Spinal cord (tissue), 10 donors: ENCODE data around the gene TMEM259. TPM values are rescaled to one million over a fixed set of nuclear protein-coding genes. Genes with fewer than 3 reads are reported as not detected.

Experiments used
- DNase-seq, 6 donors: peaks; one replicate each; pipeline versions ENCODE4 v3.0.0 to v3.0.0-alpha.2; 2013 to 2015; ENCODE audit warnings: low spot score in 6 of 6, low read depth in 4 of 6
- H3K27ac ChIP-seq: one replicate; pipeline ENCODE4 v1.5.1; 2013; ENCODE audit warnings: low read depth, low read length, control low read depth
- H3K27me3 ChIP-seq: one replicate; pipeline ENCODE4 v1.6.1; 2013; ENCODE audit warnings: low read length; ENCODE audit not compliant: control insufficient read depth, insufficient read depth
- H3K36me3 ChIP-seq: one replicate; pipeline ENCODE4 v1.6.1; 2013; ENCODE audit warnings: low read length; ENCODE audit not compliant: control insufficient read depth, insufficient read depth
- H3K4me1 ChIP-seq: one replicate; pipeline ENCODE4 v1.6.1; 2013; ENCODE audit warnings: low read length; ENCODE audit not compliant: control insufficient read depth, insufficient read depth
- H3K4me3 ChIP-seq: one replicate; pipeline ENCODE4 v1.5.1; 2013; ENCODE audit warnings: low read depth, low read length, control low read depth
- H3K9me3 ChIP-seq: one replicate; pipeline ENCODE4 v1.6.1; 2013; ENCODE audit warnings: low read length; ENCODE audit not compliant: control insufficient read depth, insufficient read depth
- WGBS: methylation state at CpG from one replicate; pipeline ENCODE4 v1.1.5; 2013; ENCODE audit warnings: missing lambda C conversion rate; ENCODE audit not compliant: insufficient coverage; 5-methylcytosine and 5-hydroxymethylcytosine counted together
- polyA plus RNA-seq, 2 donors: library from polyadenylated mRNA; unstranded; fragments of 120-200 nt; gene quantifications; one replicate each; pipeline ENCODE4 v1.2.1, GENCODE V29; 2013; ENCODE audit not compliant: insufficient read length in 2 of 2
- small RNA-seq: library from RNA; depleted of rRNA; stranded (forward); fragments of <200 nt; gene quantifications from one replicate; pipeline ENCODE3, GENCODE V24; 2014; ENCODE audit warnings: low replicate concordance
- total RNA-seq, 2 donors: library from RNA; depleted of rRNA in 1 of 2; stranded (reverse); fragments of 120-200 nt in 1 of 2; fragments of >200 nt in 1 of 2; gene quantifications; one replicate each; pipeline versions ENCODE4 v1.2.3 to v1.2.4, GENCODE V29; 2013 to 2014
- donor health status: healthy.

The TMEM259 gene
- total and polyA plus RNA-seq, 4 donors = 32.7 to 191 (median 130) TPM

DNA sequence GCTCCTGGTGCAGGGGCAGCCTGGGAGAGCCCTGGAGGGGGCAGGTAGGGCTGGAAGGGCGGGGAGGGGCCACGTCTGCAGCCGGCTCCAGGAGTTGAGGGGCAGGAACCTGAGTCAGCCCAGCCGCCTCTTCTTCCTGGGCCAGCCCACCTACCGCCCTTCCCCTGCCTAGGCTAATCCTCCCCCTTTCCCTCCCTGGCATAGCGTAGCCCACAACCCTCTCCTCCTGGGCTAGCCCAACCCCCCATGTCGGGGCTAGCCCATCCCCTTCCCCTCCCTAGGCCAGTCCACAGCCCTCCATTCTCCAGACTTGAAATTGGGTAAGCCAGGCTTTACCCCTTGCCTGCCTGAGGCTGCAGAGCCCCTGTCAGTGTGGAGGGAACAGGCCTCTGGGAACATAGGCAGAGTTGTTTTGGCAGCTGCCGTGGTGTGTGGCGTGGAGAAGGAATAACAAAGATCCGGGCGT, 57.4 kb downstream of the TMEM259 start:
- Histone ChIP-seq H3K4me1 (peaks cover 9% of the 10 kb centered on the region), H3K9me3 (no peaks in the 10 kb centered on the region), H3K4me3 (no peak overlapping the region), H3K27me3 (no peaks in the 10 kb centered on the region), H3K27ac (no peak overlapping the region), H3K36me3 (peaks cover 78% of the 10 kb centered on the region)
- DNase-seq = no peak
- 85% methylated on average over 11 of the region's 11 CpGs for WGBS

- peaks cover 73% of the 10 kb centered on the region for H3K36me3 ChIP-seq
- no peak for DNase-seq
- H3K27me3 ChIP-seq = no peaks in the 10 kb centered on the region
- no peak overlapping the region for H3K27ac ChIP-seq
- WGBS = 84% methylated on average over 23 of the region's 31 CpGs
- peaks cover 9% of the 10 kb centered on the region for H3K4me1 ChIP-seq
- no peaks in the 10 kb centered on the region for H3K9me3 ChIP-seq
- H3K4me3 ChIP-seq = no peak overlapping the region
Measured at GRCh38 chr19:962683-963400, 58.1 kb downstream of the TMEM259 start.

GRCh38 chr19:961866-962620, 58.9 kb downstream of the TMEM259 start:
- no peaks in the 10 kb centered on the region for H3K9me3 ChIP-seq
- peaks cover 66% of the 10 kb centered on the region for H3K36me3 ChIP-seq
- no peak overlapping the region for H3K27ac ChIP-seq
- 94% methylated on average over 2 of the region's 14 CpGs for WGBS
- no peak for DNase-seq
- H3K27me3 ChIP-seq = no peaks in the 10 kb centered on the region
- H3K4me3 ChIP-seq = no peak overlapping the region
- H3K4me1 ChIP-seq = peaks cover 13% of the 10 kb centered on the region

GRCh38 chr19:960601-960938, 60.4 kb downstream of the TMEM259 start:
- Histone ChIP-seq H3K4me1 (peaks cover 28% of the 10 kb centered on the region), H3K36me3 (peaks cover 68% of the 10 kb centered on the region), H3K9me3 (no peaks in the 10 kb centered on the region), H3K27ac (no peak overlapping the region), H3K27me3 (no peaks in the 10 kb centered on the region), H3K4me3 (no peak overlapping the region)
- DNase-seq = no peak
- 74% methylated on average over 8 of the region's 8 CpGs for WGBS

- H3K9me3 ChIP-seq = no peaks in the 10 kb centered on the region
- no peak overlapping the region for H3K27ac ChIP-seq
- H3K4me1 ChIP-seq = peaks cover 33% of the 10 kb centered on the region
- 77% methylated on average over 10 of the region's 12 CpGs for WGBS
- H3K27me3 ChIP-seq = no peaks in the 10 kb centered on the region
- peaks cover 70% of the 10 kb centered on the region for H3K36me3 ChIP-seq
- H3K4me3 ChIP-seq = no peak overlapping the region
- no peak for DNase-seq
Measured at GRCh38 chr19:960020-960419, 60.9 kb downstream of the TMEM259 start.

Small RNA genes lying within 50 kb of the gene (small RNA-seq; reads per million reads assigned to genes)
- gene RNU6-2 = 0.32 reads per million, percentile 32 among the genes with 10 or more reads in this experiment

Other genes starting within 250 kb of the TMEM259 start
- 10 to 100 TPM; 51.3 to 91.9 TPM for gene PTBP1, start 223.7 kb downstream of the TMEM259 start, total RNA-seq
- 100 to 1,000 TPM; 137 to 152 TPM for gene PTBP1, start 223.7 kb downstream of the TMEM259 start, polyA plus RNA-seq
- 10 to 100 TPM; 26.1 to 29.3 TPM for gene PLPPR3, start 199.2 kb downstream of the TMEM259 start, total RNA-seq
- gene PLPPR3, start 199.2 kb downstream of the TMEM259 start, polyA plus RNA-seq = 100 to 1,000 TPM; 201 to 245 TPM
- gene AZU1, start 193.3 kb downstream of the TMEM259 start, total RNA-seq = 10 to 100 TPM in 1 of 2 donors, 1 to 10 TPM in 1; 2.0 to 14.2 TPM
- gene AZU1, start 193.3 kb downstream of the TMEM259 start, polyA plus RNA-seq = 1 to 10 TPM; 3.0 to 3.6 TPM
- 10 to 100 TPM in 1 of 2 donors, 1 to 10 TPM in 1; 3.8 to 37.1 TPM for gene PRTN3, start 180.1 kb downstream of the TMEM259 start, total RNA-seq
- under 1 TPM; 0.41 to 0.72 TPM for gene PRTN3, start 180.1 kb downstream of the TMEM259 start, polyA plus RNA-seq
- 10 to 100 TPM in 1 of 2 donors, under 1 TPM in 1; 0.99 to 23.5 TPM for gene ELANE, start 168.8 kb downstream of the TMEM259 start, total RNA-seq
- under 1 TPM in 1 of 2 donors, not detected in 1; 0.18 TPM for gene ELANE, start 168.8 kb downstream of the TMEM259 start, polyA plus RNA-seq
- 1 to 10 TPM; 4.2 to 6.5 TPM for gene CFD, start 161.5 kb downstream of the TMEM259 start, total RNA-seq
- 1 to 10 TPM; 2.8 to 5.1 TPM for gene CFD, start 161.5 kb downstream of the TMEM259 start, polyA plus RNA-seq
- gene MED16, start 127.9 kb downstream of the TMEM259 start, total RNA-seq = 10 to 100 TPM; 20.3 to 20.4 TPM
- gene MED16, start 127.9 kb downstream of the TMEM259 start, polyA plus RNA-seq = 10 to 100 TPM; 56.5 to 66.1 TPM
- gene RNU6-9, start 127.6 kb downstream of the TMEM259 start, total RNA-seq = not detected
- not detected for gene RNU6-9, start 127.6 kb downstream of the TMEM259 start, polyA plus RNA-seq
- 10 to 100 TPM; 20.9 to 23.6 TPM for gene R3HDM4, start 107.9 kb downstream of the TMEM259 start, total RNA-seq
- 10 to 100 TPM; 71.6 to 72.2 TPM for gene R3HDM4, start 107.9 kb downstream of the TMEM259 start, polyA plus RNA-seq
- 1 to 10 TPM in 1 of 2 donors, under 1 TPM in 1; 0.50 to 2.1 TPM for gene KISS1R, start 103.8 kb downstream of the TMEM259 start, total RNA-seq
- gene KISS1R, start 103.8 kb downstream of the TMEM259 start, polyA plus RNA-seq = 1 to 10 TPM; 2.3 to 2.7 TPM
- gene ARID3A, start 95.1 kb downstream of the TMEM259 start, total RNA-seq = 10 to 100 TPM in 1 of 2 donors, 1 to 10 TPM in 1; 4.8 to 14.8 TPM
- gene ARID3A, start 95.1 kb downstream of the TMEM259 start, polyA plus RNA-seq = 10 to 100 TPM in 1 of 2 donors, 1 to 10 TPM in 1; 7.2 to 10.5 TPM
- gene WDR18, start 36.8 kb downstream of the TMEM259 start, total RNA-seq = 10 to 100 TPM; 37.4 to 41.7 TPM
- 10 to 100 TPM; 58.3 to 64.0 TPM for gene WDR18, start 36.8 kb downstream of the TMEM259 start, polyA plus RNA-seq
- gene GRIN3B, start 20.7 kb downstream of the TMEM259 start, total RNA-seq = under 1 TPM; 0.22 to 0.30 TPM
- 1 to 10 TPM; 1.3 to 1.5 TPM for gene GRIN3B, start 20.7 kb downstream of the TMEM259 start, polyA plus RNA-seq
- gene RNU6-2, start 399 bp upstream of the TMEM259 start, total RNA-seq = not detected
- not detected for gene RNU6-2, start 399 bp upstream of the TMEM259 start, polyA plus RNA-seq
- gene CNN2, start 5.5 kb upstream of the TMEM259 start, total RNA-seq = 10 to 100 TPM; 26.3 to 43.4 TPM
- 10 to 100 TPM; 35.7 to 40.3 TPM for gene CNN2, start 5.5 kb upstream of the TMEM259 start, polyA plus RNA-seq
- 10 to 100 TPM in 1 of 2 donors, 1 to 10 TPM in 1; 9.4 to 14.5 TPM for gene ABCA7, start 19.0 kb upstream of the TMEM259 start, total RNA-seq
- 10 to 100 TPM; 16.8 to 23.7 TPM for gene ABCA7, start 19.0 kb upstream of the TMEM259 start, polyA plus RNA-seq
- 1 to 10 TPM; 5.1 to 7.3 TPM for gene ARHGAP45, start 46.0 kb upstream of the TMEM259 start, total RNA-seq
- 10 to 100 TPM; 16.9 to 17.4 TPM for gene ARHGAP45, start 46.0 kb upstream of the TMEM259 start, polyA plus RNA-seq
- 10 to 100 TPM; 53.1 to 93.3 TPM for gene POLR2E, start 74.3 kb upstream of the TMEM259 start, total RNA-seq
- 100 to 1,000 TPM; 219 to 221 TPM for gene POLR2E, start 74.3 kb upstream of the TMEM259 start, polyA plus RNA-seq
- gene GPX4, start 82.9 kb upstream of the TMEM259 start, total RNA-seq = 100 to 1,000 TPM; 123 to 287 TPM
- 100 to 1,000 TPM; 442 to 452 TPM for gene GPX4, start 82.9 kb upstream of the TMEM259 start, polyA plus RNA-seq
- gene SBNO2, start 153.1 kb upstream of the TMEM259 start, total RNA-seq = 10 to 100 TPM in 1 of 2 donors, 1 to 10 TPM in 1; 7.2 to 10.5 TPM
- 10 to 100 TPM; 12.9 to 17.9 TPM for gene SBNO2, start 153.1 kb upstream of the TMEM259 start, polyA plus RNA-seq
- gene STK11, start 184.7 kb upstream of the TMEM259 start, total RNA-seq = 10 to 100 TPM; 35.4 to 60.0 TPM
- gene STK11, start 184.7 kb upstream of the TMEM259 start, polyA plus RNA-seq = 10 to 100 TPM; 57.5 to 66.6 TPM
- 1 to 10 TPM; 2.7 to 4.6 TPM for gene CBARP, start 216.9 kb upstream of the TMEM259 start, total RNA-seq
- 10 to 100 TPM; 35.4 to 38.6 TPM for gene CBARP, start 216.9 kb upstream of the TMEM259 start, polyA plus RNA-seq
- gene ATP5F1D, start 220.6 kb upstream of the TMEM259 start, total RNA-seq = 10 to 100 TPM; 17.4 to 90.8 TPM
- 100 to 1,000 TPM; 198 to 219 TPM for gene ATP5F1D, start 220.6 kb upstream of the TMEM259 start, polyA plus RNA-seq
- gene MIDN, start 227.5 kb upstream of the TMEM259 start, total RNA-seq = 10 to 100 TPM; 13.3 to 13.9 TPM
- gene MIDN, start 227.5 kb upstream of the TMEM259 start, polyA plus RNA-seq = 10 to 100 TPM; 95.3 to 97.1 TPM
- gene CIRBP, start 248.2 kb upstream of the TMEM259 start, total RNA-seq = 100 to 1,000 TPM; 323 to 565 TPM
- gene CIRBP, start 248.2 kb upstream of the TMEM259 start, polyA plus RNA-seq = 100 to 1,000 TPM; 684 to 821 TPM